K562 (cell line): ENCODE measurements around the gene CAMK1D. TPM values are rescaled to one million over a fixed set of nuclear protein-coding genes. Genes with fewer than 3 reads are reported as not detected.

Source experiments
- CBX2 ChIP-seq: fragments of 200-600 bp; sonication (generic); IDR thresholded peaks from one replicate; pipeline ENCODE4 v1.6.1; 2012; ENCODE audit warnings: mild to moderate bottlenecking, low read length, inconsistent platforms; ENCODE audit not compliant: insufficient read depth, poor library complexity, severe bottlenecking
- CBX3 ChIP-seq, 2 experiments: IDR thresholded peaks; 1 replicate in 1 of 2; 2 replicates in 1 of 2; pipeline ENCODE4 v1.6.1; 2012; ENCODE audit warnings: inconsistent platforms in 2 of 2, low read length in 2 of 2, borderline replicate concordance in 1 of 2, control low read depth in 1 of 2
- ELF4 ChIP-seq: fragments of 450-650 bp; formaldehyde crosslinking; IDR thresholded peaks from 2 replicates; pipeline ENCODE4 v1.4.0; 2022; ENCODE audit warnings: missing genetic modification characterization
- FOSL1 ChIP-seq: fragments of 200-800 bp; sonication (Bioruptor generic); conservative IDR thresholded peaks from 2 replicates; pipeline ENCODE4 v1.6.1; 2016; ENCODE audit warnings: missing genetic modification characterization, missing compliant biosample characterization
- GTF2A2 ChIP-seq: IDR thresholded peaks from 2 replicates; pipeline ENCODE4 v1.6.1; 2016; ENCODE audit warnings: mild to moderate bottlenecking, missing genetic modification characterization, missing compliant biosample characterization
- IFI16 ChIP-seq: fragments of 250-450 bp; sonication (Bioruptor Pico); IDR thresholded peaks from 2 replicates; pipeline ENCODE4 v2.1.2; 2022; ENCODE audit warnings: mild to moderate bottlenecking, inconsistent platforms
- KAT8 ChIP-seq: fragments of 450-650 bp; IDR thresholded peaks from 2 replicates; pipeline ENCODE4 v1.6.1; 2016; ENCODE audit warnings: low read depth, mild to moderate bottlenecking
- NFIC ChIP-seq: fragments of 450-650 bp; IDR thresholded peaks from 2 replicates; pipeline ENCODE4 v1.6.1; 2017; ENCODE audit warnings: mild to moderate bottlenecking, inconsistent platforms
- NFIX ChIP-seq: fragments of 250-450 bp; sonication (Bioruptor Pico); IDR thresholded peaks from 2 replicates; pipeline ENCODE4 v1.4.0; 2020; ENCODE audit warnings: low read depth, mild to moderate bottlenecking, moderate library complexity
- PHF21A ChIP-seq: fragments of 450-650 bp; IDR thresholded peaks from 2 replicates; pipeline ENCODE4 v1.6.1; 2017; ENCODE audit warnings: low read depth, borderline replicate concordance
- PHF8 ChIP-seq: fragments of 200-600 bp; sonication (generic); IDR thresholded peaks from 2 replicates; pipeline ENCODE4 v1.6.1; 2012; ENCODE audit warnings: mixed run types, mild to moderate bottlenecking, inconsistent platforms, low read length, moderate library complexity, borderline replicate concordance
- POLR2B ChIP-seq: fragments of 450-650 bp; IDR thresholded peaks from 2 replicates; pipeline ENCODE4 v1.6.1; 2018; ENCODE audit warnings: low read depth; ENCODE audit not compliant: partially characterized antibody
- RNF2 ChIP-seq: sonication (generic); IDR thresholded peaks from 2 replicates; pipeline ENCODE4 v1.6.1; 2016
- SOX6 ChIP-seq: fragments of 450-650 bp; IDR thresholded peaks from 2 replicates; pipeline ENCODE4 v1.6.1; 2014; ENCODE audit warnings: mild to moderate bottlenecking
- SREBF2 ChIP-seq: sonication (generic); formaldehyde crosslinking; IDR thresholded peaks from 2 replicates; pipeline ENCODE4 v1.4.0; 2020; ENCODE audit warnings: mild to moderate bottlenecking, missing genetic modification reagents
- STAT5A ChIP-seq: IDR thresholded peaks from 2 replicates; pipeline ENCODE4 v1.6.1; 2012; ENCODE audit warnings: low read length, inconsistent platforms, borderline replicate concordance
- TBP ChIP-seq: optimal IDR thresholded peaks from 2 replicates; pipeline ENCODE3; 2011; ENCODE audit warnings: low read depth, low read length, improper control_type of control experiment
- ZNF232 ChIP-seq: sonication (generic); formaldehyde crosslinking; IDR thresholded peaks from 2 replicates; pipeline ENCODE4 v1.8.0; 2022; ENCODE audit warnings: mild to moderate bottlenecking, missing genetic modification reagents
- ZNF282 ChIP-seq: sonication (generic); formaldehyde crosslinking; IDR thresholded peaks from 2 replicates; pipeline ENCODE4 v1.8.1; 2023; ENCODE audit warnings: missing genetic modification reagents
- ZNF780A ChIP-seq: fragments of 250-450 bp; sonication (Bioruptor Pico); IDR thresholded peaks from 2 replicates; pipeline ENCODE4 v1.5.0; 2021; ENCODE audit warnings: mild to moderate bottlenecking
- ZSCAN29 ChIP-seq: fragments of 450-650 bp; IDR thresholded peaks from 2 replicates; pipeline ENCODE4 v1.6.1; 2017
- polyA plus RNA-seq, 8 experiments: library from polyadenylated mRNA; depleted of rRNA in 4 of 8; stranded (reverse) in 5 of 8; unstranded in 3 of 8; fragments of >200 nt; fragmentation: Nextera tagmentation in 2 of 8; fragmentation: Illumina TruSeq in 1 of 8; extraction: Ambion mirVana in 2 of 8; extraction: Trizol in 1 of 8; gene quantifications; 2 replicates each; pipeline versions ENCODE4 v1.2.1 to v1.2.3, GENCODE V29; 2011 to 2014; ENCODE audit warnings: inconsistent platforms in 1 of 8, missing spikeins in 1 of 8
- total RNA-seq, 7 experiments: library from RNA; depleted of rRNA in 6 of 7; stranded (reverse); fragments of >200 nt in 6 of 7; fragmentation: Illumina TruSeq in 2 of 7; extraction: Trizol in 2 of 7; gene quantifications; 2 replicates each; pipeline versions ENCODE4 v1.2.1 to v1.2.3, GENCODE V29; 2011 to 2021; ENCODE audit warnings: low replicate concordance in 1 of 7
- TF ChIP-seq, protein P1 (sequence below): fragments of 250-450 bp; sonication (Bioruptor Pico); IDR thresholded peaks from 2 replicates; pipeline ENCODE4 v1.9.0; 2021; ENCODE audit warnings: mild to moderate bottlenecking, inconsistent platforms
- TF ChIP-seq, protein P2 (sequence below): sonication (generic); IDR thresholded peaks from 2 replicates; pipeline ENCODE4 v1.6.1; 2016
- TF ChIP-seq, protein P3 (sequence below): sonication (generic); formaldehyde crosslinking; IDR thresholded peaks from 2 replicates; pipeline ENCODE4 v1.8.0; 2023; ENCODE audit warnings: mild to moderate bottlenecking, missing genetic modification reagents
- TF ChIP-seq, protein P4 (sequence below): fragments of 450-650 bp; conservative IDR thresholded peaks from 2 replicates; pipeline ENCODE4 v1.6.1; 2016; ENCODE audit warnings: missing genetic modification characterization, low read depth, mild to moderate bottlenecking, control low read depth, missing compliant biosample characterization

CAMK1D gene
- total and polyA plus RNA-seq, 9 of the 15 experiments (the other 6 are each of a cell fraction or from before 2014, with no cell fraction given), result 0.12 to 0.24 (median 0.20) TPM; not detected in 5

DNA sequence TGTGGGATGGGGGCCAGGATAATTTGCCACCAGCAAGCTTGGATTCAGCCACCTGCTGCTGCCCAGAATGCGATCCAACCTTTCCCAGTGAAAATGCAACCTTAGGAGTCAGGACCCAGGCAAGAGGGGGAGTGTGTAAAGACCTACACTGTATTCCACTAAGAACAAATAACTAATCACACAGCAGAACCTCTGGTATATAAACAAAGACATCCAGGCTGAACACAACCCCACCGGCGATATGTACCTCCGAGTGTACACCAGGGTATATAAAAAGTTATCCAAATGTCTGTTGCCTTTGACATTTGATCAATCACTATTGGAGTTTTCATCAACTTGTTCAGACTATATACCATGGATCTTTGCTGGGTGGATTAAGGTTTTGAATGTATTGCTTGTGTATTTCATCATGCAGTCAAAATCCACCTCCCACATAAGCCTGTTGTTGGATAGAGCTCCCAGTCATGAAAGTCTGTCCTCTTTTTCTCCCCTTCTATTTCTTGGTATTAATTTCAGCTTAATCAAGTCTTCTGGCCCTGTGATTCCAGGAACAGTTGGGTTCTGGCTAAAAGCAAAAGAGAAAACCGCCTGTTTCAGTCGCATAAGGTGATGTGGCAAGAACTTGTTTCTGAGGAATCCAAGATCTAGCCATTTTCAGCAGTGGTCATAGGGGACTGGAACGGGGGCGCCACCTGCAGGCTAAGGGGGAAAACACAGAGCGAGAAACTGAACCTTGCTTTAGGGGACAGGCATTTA lies 361.4 kb downstream of the CAMK1D start (continued):
- no peak for TF ChIP-seq ZNF282 (CRISPR knock-in tag)
- TF ChIP-seq, protein P1, sequence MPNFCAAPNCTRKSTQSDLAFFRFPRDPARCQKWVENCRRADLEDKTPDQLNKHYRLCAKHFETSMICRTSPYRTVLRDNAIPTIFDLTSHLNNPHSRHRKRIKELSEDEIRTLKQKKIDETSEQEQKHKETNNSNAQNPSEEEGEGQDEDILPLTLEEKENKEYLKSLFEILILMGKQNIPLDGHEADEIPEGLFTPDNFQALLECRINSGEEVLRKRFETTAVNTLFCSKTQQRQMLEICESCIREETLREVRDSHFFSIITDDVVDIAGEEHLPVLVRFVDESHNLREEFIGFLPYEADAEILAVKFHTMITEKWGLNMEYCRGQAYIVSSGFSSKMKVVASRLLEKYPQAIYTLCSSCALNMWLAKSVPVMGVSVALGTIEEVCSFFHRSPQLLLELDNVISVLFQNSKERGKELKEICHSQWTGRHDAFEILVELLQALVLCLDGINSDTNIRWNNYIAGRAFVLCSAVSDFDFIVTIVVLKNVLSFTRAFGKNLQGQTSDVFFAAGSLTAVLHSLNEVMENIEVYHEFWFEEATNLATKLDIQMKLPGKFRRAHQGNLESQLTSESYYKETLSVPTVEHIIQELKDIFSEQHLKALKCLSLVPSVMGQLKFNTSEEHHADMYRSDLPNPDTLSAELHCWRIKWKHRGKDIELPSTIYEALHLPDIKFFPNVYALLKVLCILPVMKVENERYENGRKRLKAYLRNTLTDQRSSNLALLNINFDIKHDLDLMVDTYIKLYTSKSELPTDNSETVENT (CRISPR knock-in tag), result no peak
- no peak for TF ChIP-seq ELF4 (CRISPR knock-in tag)
- TF ChIP-seq FOSL1, result no peak
- TF ChIP-seq, protein P2, sequence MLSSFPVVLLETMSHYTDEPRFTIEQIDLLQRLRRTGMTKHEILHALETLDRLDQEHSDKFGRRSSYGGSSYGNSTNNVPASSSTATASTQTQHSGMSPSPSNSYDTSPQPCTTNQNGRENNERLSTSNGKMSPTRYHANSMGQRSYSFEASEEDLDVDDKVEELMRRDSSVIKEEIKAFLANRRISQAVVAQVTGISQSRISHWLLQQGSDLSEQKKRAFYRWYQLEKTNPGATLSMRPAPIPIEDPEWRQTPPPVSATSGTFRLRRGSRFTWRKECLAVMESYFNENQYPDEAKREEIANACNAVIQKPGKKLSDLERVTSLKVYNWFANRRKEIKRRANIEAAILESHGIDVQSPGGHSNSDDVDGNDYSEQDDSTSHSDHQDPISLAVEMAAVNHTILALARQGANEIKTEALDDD, result no peak
- no peak for TF ChIP-seq POLR2B
- TF ChIP-seq, protein P3, sequence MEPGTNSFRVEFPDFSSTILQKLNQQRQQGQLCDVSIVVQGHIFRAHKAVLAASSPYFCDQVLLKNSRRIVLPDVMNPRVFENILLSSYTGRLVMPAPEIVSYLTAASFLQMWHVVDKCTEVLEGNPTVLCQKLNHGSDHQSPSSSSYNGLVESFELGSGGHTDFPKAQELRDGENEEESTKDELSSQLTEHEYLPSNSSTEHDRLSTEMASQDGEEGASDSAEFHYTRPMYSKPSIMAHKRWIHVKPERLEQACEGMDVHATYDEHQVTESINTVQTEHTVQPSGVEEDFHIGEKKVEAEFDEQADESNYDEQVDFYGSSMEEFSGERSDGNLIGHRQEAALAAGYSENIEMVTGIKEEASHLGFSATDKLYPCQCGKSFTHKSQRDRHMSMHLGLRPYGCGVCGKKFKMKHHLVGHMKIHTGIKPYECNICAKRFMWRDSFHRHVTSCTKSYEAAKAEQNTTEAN (CRISPR knock-in tag), result no peak
- TF ChIP-seq CBX2, result no peak
- no peak for TF ChIP-seq ZNF780A (CRISPR knock-in tag)
- no peak for TF ChIP-seq SREBF2
- no peak for TF ChIP-seq PHF8
- no peak for TF ChIP-seq GTF2A2 (tag)
- no peak for TF ChIP-seq IFI16 (CRISPR knock-in tag)
- no peak; the same call in 1 of the 2 replicates for TF ChIP-seq SOX6
- TF ChIP-seq ZSCAN29, result no peak
- no peak for TF ChIP-seq NFIC
- no peak for TF ChIP-seq NFIX (CRISPR knock-in tag)
- no peak for TF ChIP-seq STAT5A
- no peak for TF ChIP-seq TBP
- TF ChIP-seq, protein P4, sequence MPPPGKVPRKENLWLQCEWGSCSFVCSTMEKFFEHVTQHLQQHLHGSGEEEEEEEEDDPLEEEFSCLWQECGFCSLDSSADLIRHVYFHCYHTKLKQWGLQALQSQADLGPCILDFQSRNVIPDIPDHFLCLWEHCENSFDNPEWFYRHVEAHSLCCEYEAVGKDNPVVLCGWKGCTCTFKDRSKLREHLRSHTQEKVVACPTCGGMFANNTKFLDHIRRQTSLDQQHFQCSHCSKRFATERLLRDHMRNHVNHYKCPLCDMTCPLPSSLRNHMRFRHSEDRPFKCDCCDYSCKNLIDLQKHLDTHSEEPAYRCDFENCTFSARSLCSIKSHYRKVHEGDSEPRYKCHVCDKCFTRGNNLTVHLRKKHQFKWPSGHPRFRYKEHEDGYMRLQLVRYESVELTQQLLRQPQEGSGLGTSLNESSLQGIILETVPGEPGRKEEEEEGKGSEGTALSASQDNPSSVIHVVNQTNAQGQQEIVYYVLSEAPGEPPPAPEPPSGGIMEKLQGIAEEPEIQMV (tag), result no peak
- no peak for TF ChIP-seq KAT8
- no peak for TF ChIP-seq PHF21A
- TF ChIP-seq ZNF232, result no peak
- no peak for TF ChIP-seq RNF2
- no peak for TF ChIP-seq CBX3 (IDR thresholded peaks at IDR 0.05; ENCODE audit: borderline replicate concordance in 1 of 2, low read length in 2 of 2)
